ENCODE results near the gene IKBKE.
A peak's percentile ranks its signal among the peaks of the same experiment; 100 is the strongest.

IKBKE gene

DNA sequence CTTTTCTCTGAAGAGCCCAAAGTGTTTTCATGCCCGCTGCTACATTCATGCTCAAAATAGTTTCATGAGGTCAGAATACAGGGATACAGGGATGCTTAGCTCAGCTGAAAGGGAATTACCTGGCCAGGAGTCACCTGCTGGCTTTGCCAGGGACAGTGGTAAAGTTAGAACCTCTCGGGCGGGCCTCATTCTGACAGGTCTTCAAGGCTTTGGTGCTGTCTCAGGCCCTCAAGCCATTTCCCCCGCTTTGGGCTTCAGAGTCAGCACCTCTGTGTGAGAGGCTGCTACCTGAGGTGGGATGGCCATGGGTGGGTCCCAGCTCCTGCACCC lies 42.5 kb downstream of the IKBKE start:
- TF ChIP-seq, protein P1, sequence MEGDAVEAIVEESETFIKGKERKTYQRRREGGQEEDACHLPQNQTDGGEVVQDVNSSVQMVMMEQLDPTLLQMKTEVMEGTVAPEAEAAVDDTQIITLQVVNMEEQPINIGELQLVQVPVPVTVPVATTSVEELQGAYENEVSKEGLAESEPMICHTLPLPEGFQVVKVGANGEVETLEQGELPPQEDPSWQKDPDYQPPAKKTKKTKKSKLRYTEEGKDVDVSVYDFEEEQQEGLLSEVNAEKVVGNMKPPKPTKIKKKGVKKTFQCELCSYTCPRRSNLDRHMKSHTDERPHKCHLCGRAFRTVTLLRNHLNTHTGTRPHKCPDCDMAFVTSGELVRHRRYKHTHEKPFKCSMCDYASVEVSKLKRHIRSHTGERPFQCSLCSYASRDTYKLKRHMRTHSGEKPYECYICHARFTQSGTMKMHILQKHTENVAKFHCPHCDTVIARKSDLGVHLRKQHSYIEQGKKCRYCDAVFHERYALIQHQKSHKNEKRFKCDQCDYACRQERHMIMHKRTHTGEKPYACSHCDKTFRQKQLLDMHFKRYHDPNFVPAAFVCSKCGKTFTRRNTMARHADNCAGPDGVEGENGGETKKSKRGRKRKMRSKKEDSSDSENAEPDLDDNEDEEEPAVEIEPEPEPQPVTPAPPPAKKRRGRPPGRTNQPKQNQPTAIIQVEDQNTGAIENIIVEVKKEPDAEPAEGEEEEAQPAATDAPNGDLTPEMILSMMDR (conservative IDR thresholded peaks at IDR 0.05; ENCODE audit: control insufficient read depth, insufficient read depth, low read depth, low read length): no peak
- DNase-seq (ENCODE audit: low read depth): no peak
- no peak overlapping the region for H3K4me3 ChIP-seq (ENCODE audit: control insufficient read depth, low read depth, low read length)

DNA sequence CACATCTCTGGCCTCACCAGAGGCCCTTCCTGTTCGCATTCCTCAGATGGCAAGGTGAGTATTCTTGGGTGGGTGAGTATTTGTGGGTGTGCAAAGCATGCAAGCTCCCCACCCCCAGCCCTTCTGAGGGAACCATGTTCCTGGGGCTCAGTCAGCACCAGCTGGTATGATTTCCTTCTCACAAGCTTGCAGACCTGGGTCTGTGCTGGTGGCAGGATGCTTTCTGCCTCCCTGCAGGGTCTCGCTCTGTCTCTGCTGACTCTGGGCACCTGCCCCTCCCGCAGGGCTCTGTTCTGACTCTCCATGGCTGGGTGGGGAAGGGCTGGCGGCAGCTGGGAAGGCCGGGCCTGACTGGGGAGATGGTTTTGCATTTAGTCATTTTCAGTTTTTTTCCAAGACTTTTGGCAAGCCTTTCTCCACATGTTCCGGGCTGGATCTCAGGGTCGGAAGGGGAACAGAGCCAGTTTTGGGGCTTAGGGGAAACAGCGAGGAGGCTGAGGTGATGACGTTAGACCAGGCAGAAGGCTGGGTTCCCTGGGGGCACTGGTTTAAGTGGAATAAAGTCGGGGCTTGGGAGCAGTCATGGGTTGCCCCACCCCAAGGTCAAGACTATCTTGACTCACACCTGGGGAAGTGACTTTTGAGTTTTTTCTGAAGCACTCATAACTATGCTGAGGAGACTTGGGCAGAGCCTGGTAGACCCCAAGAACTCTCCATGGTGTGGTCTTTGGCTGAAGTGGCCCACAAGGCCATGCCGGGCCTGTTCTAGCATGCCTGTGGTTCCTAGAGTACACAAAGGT lies 43.2 kb downstream of the IKBKE start:
- TF ChIP-seq, protein P1 (conservative IDR thresholded peaks at IDR 0.05; ENCODE audit: control insufficient read depth, insufficient read depth, low read depth, low read length): no peak
- peak; percentile 97 for DNase-seq (ENCODE audit: low read depth)
- H3K4me3 ChIP-seq (ENCODE audit: control insufficient read depth, low read depth, low read length): no peak overlapping the region

DNA sequence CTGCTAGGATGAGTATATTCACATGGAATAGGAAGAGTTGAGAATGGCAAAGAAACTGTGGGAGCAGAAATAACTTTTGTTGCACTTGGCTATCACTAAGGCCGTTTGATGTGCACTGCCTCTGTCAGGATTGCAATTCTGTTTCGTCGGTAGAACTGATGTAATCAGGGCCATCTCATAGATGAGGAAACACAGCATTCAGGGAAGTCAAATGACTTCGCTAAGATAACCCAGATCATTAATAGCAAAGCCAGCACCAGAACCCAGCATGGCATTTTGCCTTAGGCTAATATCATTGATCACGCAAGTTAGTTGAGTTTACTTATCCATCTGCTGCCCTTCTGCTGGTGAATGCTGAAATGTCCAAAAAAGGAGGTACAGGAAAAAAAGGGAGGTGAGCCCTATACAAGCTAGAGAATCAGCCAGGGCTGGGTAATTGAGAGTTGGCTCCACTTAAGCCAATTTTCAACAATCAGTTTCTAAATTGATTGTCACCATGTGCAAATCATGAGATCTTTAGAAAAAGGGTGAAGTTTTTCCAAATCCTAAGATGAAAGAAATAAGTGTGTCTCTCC lies 44.6 kb downstream of the IKBKE start:
- DNase-seq (ENCODE audit: low read depth): peak; percentile 40
- no peak overlapping the region for H3K4me3 ChIP-seq (ENCODE audit: control insufficient read depth, low read depth, low read length)
- TF ChIP-seq, protein P1 (conservative IDR thresholded peaks at IDR 0.05; ENCODE audit: control insufficient read depth, insufficient read depth, low read depth, low read length): no peak

DNA sequence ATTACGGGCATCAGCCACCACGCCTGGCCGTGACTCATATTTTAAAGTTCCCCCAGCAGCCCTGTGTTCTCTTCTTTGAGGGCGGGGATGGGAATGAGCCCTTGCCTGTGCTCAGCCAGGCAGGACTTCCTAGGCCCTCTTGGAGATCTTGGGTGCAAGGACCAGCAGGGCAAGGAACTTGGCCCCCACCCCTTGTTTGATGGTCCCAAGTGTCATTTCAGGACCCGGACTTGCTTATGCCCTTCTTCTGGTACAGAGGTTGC lies 46.4 kb downstream of the IKBKE start:
- no peak for DNase-seq (ENCODE audit: low read depth)
- H3K4me3 ChIP-seq (ENCODE audit: control insufficient read depth, low read depth, low read length): no peak overlapping the region
- TF ChIP-seq, protein P1 (conservative IDR thresholded peaks at IDR 0.05; ENCODE audit: control insufficient read depth, insufficient read depth, low read depth, low read length): no peak

DNA sequence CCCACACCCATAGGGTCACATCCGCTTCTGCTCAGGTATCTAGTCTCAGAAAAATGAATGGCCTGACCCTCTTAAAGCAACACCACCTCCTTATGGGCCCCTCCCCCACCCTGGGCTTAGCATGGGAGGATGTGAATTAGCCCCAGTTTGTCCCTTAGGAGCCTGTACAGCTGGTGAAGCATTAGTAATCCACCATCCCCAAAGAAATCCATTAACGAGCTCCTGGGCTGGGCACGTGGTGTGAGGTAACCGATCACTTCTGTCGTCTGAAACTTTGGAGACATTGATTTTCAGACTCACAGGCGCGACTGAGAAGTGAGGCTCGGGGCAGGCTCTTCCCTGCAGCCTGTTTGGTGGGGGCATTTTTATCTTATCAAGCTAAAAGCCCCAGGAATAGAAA lies 47.5 kb downstream of the IKBKE start:
- no peak overlapping the region for H3K4me3 ChIP-seq (ENCODE audit: control insufficient read depth, low read depth, low read length)
- no peak for DNase-seq (ENCODE audit: low read depth)
- TF ChIP-seq, protein P1 (conservative IDR thresholded peaks at IDR 0.05; ENCODE audit: control insufficient read depth, insufficient read depth, low read depth, low read length): no peak

DNA sequence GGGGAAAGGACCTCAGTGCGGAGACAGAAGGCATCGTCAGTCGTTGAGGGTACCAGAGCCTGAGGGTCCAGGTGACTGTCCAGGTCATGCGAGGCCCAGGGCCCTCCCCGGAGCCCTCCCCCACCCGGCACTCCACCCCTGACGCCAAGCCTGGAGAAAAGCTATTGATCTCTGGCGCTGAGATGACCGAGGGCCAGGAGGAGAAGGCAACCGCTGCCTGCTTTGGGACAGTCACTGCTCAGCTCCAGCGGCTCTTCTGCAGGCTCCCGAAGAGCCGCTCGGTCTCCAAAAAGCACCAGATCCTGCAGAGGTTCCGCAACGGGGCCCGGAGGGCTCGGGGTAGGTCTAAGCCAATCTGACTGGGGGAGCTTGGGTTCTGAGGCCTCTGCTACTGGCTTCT lies 47.9 kb downstream of the IKBKE start:
- DNase-seq (ENCODE audit: low read depth): no peak
- TF ChIP-seq, protein P1 (conservative IDR thresholded peaks at IDR 0.05; ENCODE audit: control insufficient read depth, insufficient read depth, low read depth, low read length): no peak

More for the DNA sequence above, 47.9 kb downstream of the IKBKE start:
- no peak overlapping the region for H3K4me3 ChIP-seq (ENCODE audit: control insufficient read depth, low read depth, low read length)
